B cell (primary cell): ENCODE results near the gene SERBP1. TPM values are rescaled to one million over a fixed set of nuclear protein-coding genes. Genes with fewer than 3 reads are reported as not detected.

Experiments
- ATAC-seq: fragments of 200-7000 bp; cut with Tn5 transposase; one replicate; pipeline ENCODE4 v1.10.0; 2021; ENCODE audit warnings: low read depth, mild to moderate bottlenecking, moderate number of reproducible peaks, moderate library complexity
- CTCF ChIA-PET: fragments of 350-600 bp; sonication (Branson Sonifier 250); formaldehyde crosslinking; loops from one replicate; lab custom pipeline; 2021; ENCODE audit warnings: antibody characterized with exemption, inconsistent platforms; lab: Charles Lee
- POLR2A ChIA-PET: fragments of 350-600 bp; sonication (Branson Sonifier 250); formaldehyde crosslinking; loops from one replicate; lab custom pipeline; 2021; ENCODE audit warnings: antibody characterized with exemption; lab: Charles Lee
- DNase-seq: peaks from one replicate; pipeline ENCODE4 v3.0.0; 2013
- H2AFZ ChIP-seq: 2 replicates; pipeline ENCODE4 v1.6.1; 2012; ENCODE audit warnings: mild to moderate bottlenecking, low read depth, low read length; ENCODE audit not compliant: insufficient read depth, poor library complexity, severe bottlenecking
- H3K27ac ChIP-seq, 2 donors: 1 replicate in 1 of 2; 2 replicates in 1 of 2; pipeline ENCODE4 v1.5.1; 2012 to 2013; ENCODE audit warnings: low read length in 2 of 2, mild to moderate bottlenecking in 2 of 2, moderate library complexity in 1 of 2
- H3K27me3 ChIP-seq, 4 experiments: fragments of 200-600 bp in 1 of 4; sonication (generic) in 1 of 4; replicated peaks in 1 of 4; 1 replicate in 2 of 4; 2 replicates in 2 of 4; pipeline versions ENCODE4 v1.6.1 to v1.7.0; 2013 to 2016; ENCODE audit warnings: low read length in 3 of 4, mild to moderate bottlenecking in 2 of 4, mixed read lengths in 1 of 4, moderate library complexity in 1 of 4; ENCODE audit not compliant: insufficient read depth in 4 of 4, control insufficient read depth in 3 of 4; ENCODE audit errors: control extremely low read depth in 1 of 4
- H3K36me3 ChIP-seq, 2 experiments: replicated peaks in 1 of 2; 1 replicate in 1 of 2; 2 replicates in 1 of 2; pipeline versions ENCODE4 v1.6.1 to v1.7.1; 2013; ENCODE audit warnings: low read length in 1 of 2; ENCODE audit not compliant: insufficient read depth in 2 of 2, control insufficient read depth in 1 of 2; ENCODE audit errors: control extremely low read depth in 1 of 2, extremely low read depth in 1 of 2
- H3K4me1 ChIP-seq, 2 donors: fragments of 200-600 bp in 1 of 2; sonication (generic) in 1 of 2; 1 replicate in 1 of 2; 2 replicates in 1 of 2; pipeline versions ENCODE4 v1.5.1 to v1.6.1; 2013 to 2017; ENCODE audit warnings: low read length in 2 of 2; ENCODE audit not compliant: control insufficient read depth in 2 of 2, insufficient read depth in 2 of 2
- H3K4me2 ChIP-seq: replicated peaks from 2 replicates; pipeline ENCODE3; 2012; ENCODE audit warnings: mild to moderate bottlenecking, low read depth, low read length; ENCODE audit not compliant: poor library complexity, severe bottlenecking
- H3K4me3 ChIP-seq, 5 experiments: fragments of 200-600 bp in 1 of 5; sonication (generic) in 1 of 5; 1 replicate in 3 of 5; 2 replicates in 2 of 5; pipeline versions ENCODE4 v1.5.1 to v1.7.0; 2011 to 2016; ENCODE audit warnings: low read length in 4 of 5, mild to moderate bottlenecking in 4 of 5, low read depth in 2 of 5, control low read depth in 1 of 5, moderate library complexity in 1 of 5; ENCODE audit not compliant: insufficient read depth in 1 of 5; ENCODE audit errors: control extremely low read depth in 1 of 5, extremely low read depth in 1 of 5
- H3K79me2 ChIP-seq: fragments of 200-600 bp; sonication (generic); one replicate; pipeline ENCODE4 v1.6.0; 2016; ENCODE audit warnings: low read length; ENCODE audit not compliant: control insufficient read depth, insufficient read depth
- H3K9ac ChIP-seq: fragments of 200-600 bp; sonication (generic); 2 replicates; pipeline ENCODE4 v1.6.1; 2017; ENCODE audit warnings: mild to moderate bottlenecking, low read length, moderate library complexity
- H3K9me3 ChIP-seq, 3 donors: one replicate each; pipeline versions ENCODE4 v1.6.1 to v1.7.1; 2013; ENCODE audit warnings: low read length in 2 of 3; ENCODE audit not compliant: control insufficient read depth in 2 of 3, insufficient read depth in 1 of 3; ENCODE audit errors: control extremely low read depth in 1 of 3
- H4K20me1 ChIP-seq: 2 replicates; pipeline ENCODE4 v1.6.0; 2012; ENCODE audit warnings: mild to moderate bottlenecking, low read length; ENCODE audit not compliant: insufficient read depth, control insufficient read depth, poor library complexity, severe bottlenecking
- H3K27ac Mint-ChIP-seq: one replicate; pipeline ENCODE4 v1.8.0; 2021; ENCODE audit warnings: mixed read lengths
- H3K27me3 Mint-ChIP-seq: one replicate; pipeline ENCODE4 v1.8.0; 2021; ENCODE audit warnings: mixed read lengths
- H3K4me1 Mint-ChIP-seq: one replicate; pipeline ENCODE4 v1.8.0; 2021; ENCODE audit warnings: mixed read lengths
- H3K4me3 Mint-ChIP-seq: one replicate; pipeline ENCODE4 v1.8.0; 2021; ENCODE audit warnings: mixed read lengths
- H3K9me3 Mint-ChIP-seq: one replicate; pipeline ENCODE4 v1.8.0; 2022; ENCODE audit warnings: mixed read lengths; ENCODE audit not compliant: insufficient read depth
- EZH2 ChIP-seq: IDR thresholded peaks from 2 replicates; pipeline ENCODE4 v1.6.1; 2012; ENCODE audit warnings: borderline replicate concordance, low read depth, mild to moderate bottlenecking, moderate library complexity, low read length; ENCODE audit not compliant: insufficient read depth, poor library complexity, severe bottlenecking
- WGBS: methylation state at CpG from one replicate; pipeline ENCODE4 v1.1.5; 2013; ENCODE audit warnings: missing lambda C conversion rate; ENCODE audit not compliant: insufficient coverage; 5-methylcytosine and 5-hydroxymethylcytosine counted together
- intact Hi-C: fragments of 100-400 bp; cut with micrococcal nuclease; formaldehyde crosslinking; loops from one replicate; pipeline ENCODE4 v1.10.0; 2022
- polyA plus RNA-seq: library from polyadenylated mRNA; depleted of rRNA; stranded (reverse); fragments of >200 nt; gene quantifications from 2 replicates; pipeline ENCODE4 v1.2.3, GENCODE V29; 2012
- total RNA-seq, 2 donors: library from RNA; stranded (reverse); fragments of 120-200 nt in 1 of 2; gene quantifications; 1 replicate in 1 of 2; 2 replicates in 1 of 2; pipeline versions ENCODE4 v1.2.3 to v1.2.4, GENCODE V29; 2013 to 2022
- TF ChIP-seq, protein P1 (sequence below): fragments of 200-600 bp; IDR thresholded peaks from one replicate; pipeline ENCODE4 v1.8.0; 2022; ENCODE audit warnings: antibody characterized with exemption, mild to moderate bottlenecking

Gene SERBP1
- total and polyA plus RNA-seq, 2 donors (not counting 1 experiment from before 2014, with no cell fraction given), result 21.0 to 142 TPM

DNA sequence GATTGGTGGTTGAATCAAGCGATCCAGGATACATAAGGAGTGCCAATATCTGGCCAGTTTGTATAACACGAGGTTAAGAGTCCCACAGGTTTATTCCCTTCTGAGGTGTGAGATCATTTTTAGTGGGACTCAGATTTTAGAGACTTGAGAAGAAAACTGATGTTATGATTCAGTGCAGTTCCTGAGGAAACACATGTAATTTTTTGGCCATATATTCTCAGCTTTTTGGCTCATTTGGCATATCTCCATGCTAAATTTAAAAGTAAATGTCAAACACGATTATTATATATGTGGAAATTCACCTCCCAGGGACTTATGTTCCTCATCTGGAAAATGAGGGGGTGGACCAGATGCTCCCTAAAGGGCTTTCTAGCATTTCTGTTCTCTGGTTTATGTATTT lies 39.2 kb upstream of the SERBP1 start:
- peaks cover 13% of the 10 kb centered on the region for H3K27me3 Mint-ChIP-seq
- Histone ChIP-seq H3K9ac (no peak overlapping the region), H3K79me2 (no peaks in the 10 kb centered on the region), H3K4me1 (no peaks in the 10 kb centered on the region), H3K4me3 (no peak overlapping the region), H3K27ac (no peak overlapping the region), H3K27me3 (no peaks in the 10 kb centered on the region), H4K20me1 (no peaks in the 10 kb centered on the region), H2AFZ (no peak overlapping the region), H3K36me3 (no peaks in the 10 kb centered on the region), H3K4me2 (no peak overlapping the region), H3K9me3 (no peaks in the 10 kb centered on the region)
- POLR2A ChIA-PET, result no interaction called here
- CTCF ChIA-PET, result no interaction called here
- no peak for ATAC-seq
- H3K4me3 Mint-ChIP-seq, result no peak overlapping the region
- H3K4me1 Mint-ChIP-seq, result no peaks in the 10 kb centered on the region
- no peak overlapping the region for H3K27ac Mint-ChIP-seq
- TF ChIP-seq EZH2, result no peak
- TF ChIP-seq, protein P1, sequence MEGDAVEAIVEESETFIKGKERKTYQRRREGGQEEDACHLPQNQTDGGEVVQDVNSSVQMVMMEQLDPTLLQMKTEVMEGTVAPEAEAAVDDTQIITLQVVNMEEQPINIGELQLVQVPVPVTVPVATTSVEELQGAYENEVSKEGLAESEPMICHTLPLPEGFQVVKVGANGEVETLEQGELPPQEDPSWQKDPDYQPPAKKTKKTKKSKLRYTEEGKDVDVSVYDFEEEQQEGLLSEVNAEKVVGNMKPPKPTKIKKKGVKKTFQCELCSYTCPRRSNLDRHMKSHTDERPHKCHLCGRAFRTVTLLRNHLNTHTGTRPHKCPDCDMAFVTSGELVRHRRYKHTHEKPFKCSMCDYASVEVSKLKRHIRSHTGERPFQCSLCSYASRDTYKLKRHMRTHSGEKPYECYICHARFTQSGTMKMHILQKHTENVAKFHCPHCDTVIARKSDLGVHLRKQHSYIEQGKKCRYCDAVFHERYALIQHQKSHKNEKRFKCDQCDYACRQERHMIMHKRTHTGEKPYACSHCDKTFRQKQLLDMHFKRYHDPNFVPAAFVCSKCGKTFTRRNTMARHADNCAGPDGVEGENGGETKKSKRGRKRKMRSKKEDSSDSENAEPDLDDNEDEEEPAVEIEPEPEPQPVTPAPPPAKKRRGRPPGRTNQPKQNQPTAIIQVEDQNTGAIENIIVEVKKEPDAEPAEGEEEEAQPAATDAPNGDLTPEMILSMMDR, result no peak
- H3K9me3 Mint-ChIP-seq, result no peaks in the 10 kb centered on the region
- WGBS, result 54% methylated on average over 2 of the region's 3 CpGs
- intact Hi-C loops, result no loop called here
- no peak for DNase-seq

DNA sequence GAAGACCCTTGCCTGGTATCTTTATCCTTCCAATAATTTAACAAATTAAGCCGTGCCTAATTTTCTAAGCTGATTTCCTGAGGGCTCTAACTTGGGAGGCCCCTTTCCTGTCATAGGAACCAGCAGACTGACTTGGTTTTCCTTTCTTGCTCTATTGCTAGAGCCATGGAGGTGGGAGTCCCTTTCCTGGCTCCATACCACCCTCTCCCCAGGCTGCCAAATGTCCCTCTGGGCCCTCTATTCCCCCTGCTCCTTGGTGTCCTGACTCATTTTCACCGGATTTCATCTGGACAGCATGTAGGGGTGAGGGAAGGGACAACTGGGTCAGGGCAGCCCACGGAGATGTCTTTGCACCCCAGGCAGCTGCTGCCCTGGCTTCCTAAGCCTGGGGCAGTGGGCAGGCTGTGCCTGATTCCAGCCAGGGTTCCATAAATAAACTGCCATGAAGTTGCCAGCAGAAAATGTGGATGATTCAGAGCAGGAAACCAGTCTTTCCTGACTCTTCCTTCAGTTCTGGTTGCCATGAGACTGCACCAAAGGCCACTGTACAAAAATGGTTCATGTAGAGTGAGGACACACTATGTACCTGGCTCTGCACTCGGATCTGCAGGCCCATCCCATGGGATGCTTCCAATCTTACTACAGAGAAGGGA lies 38.0 kb upstream of the SERBP1 start:
- no peak overlapping the region for H3K4me3 Mint-ChIP-seq
- intact Hi-C loops, result no loop called here
- Histone ChIP-seq H3K4me1 (no peaks in the 10 kb centered on the region), H3K4me3 (no peak overlapping the region), H3K4me2 (no peak overlapping the region), H3K9me3 (no peaks in the 10 kb centered on the region), H3K36me3 (no peaks in the 10 kb centered on the region), H4K20me1 (no peaks in the 10 kb centered on the region), H3K27ac (no peak overlapping the region), H3K27me3 (no peaks in the 10 kb centered on the region), H2AFZ (no peak overlapping the region), H3K9ac (no peak overlapping the region), H3K79me2 (no peaks in the 10 kb centered on the region)
- no peaks in the 10 kb centered on the region for H3K9me3 Mint-ChIP-seq
- H3K27me3 Mint-ChIP-seq, result peaks cover 9% of the 10 kb centered on the region
- no peak overlapping the region for H3K27ac Mint-ChIP-seq
- POLR2A ChIA-PET, result no interaction called here
- TF ChIP-seq, protein P1, result no peak
- TF ChIP-seq EZH2, result no peak
- no peaks in the 10 kb centered on the region for H3K4me1 Mint-ChIP-seq
- no peak for DNase-seq
- ATAC-seq, result no peak
- WGBS, result 69% methylated on average over 3 of the region's 4 CpGs
- CTCF ChIA-PET, result no interaction called here
